Fibroblast of skin of scalp (primary cell): ENCODE data around the gene FASTK.

Experiments
- DNase-seq: peaks from one replicate; pipeline ENCODE4 v3.0.0-alpha.2; 2013

Gene FASTK

DNA sequence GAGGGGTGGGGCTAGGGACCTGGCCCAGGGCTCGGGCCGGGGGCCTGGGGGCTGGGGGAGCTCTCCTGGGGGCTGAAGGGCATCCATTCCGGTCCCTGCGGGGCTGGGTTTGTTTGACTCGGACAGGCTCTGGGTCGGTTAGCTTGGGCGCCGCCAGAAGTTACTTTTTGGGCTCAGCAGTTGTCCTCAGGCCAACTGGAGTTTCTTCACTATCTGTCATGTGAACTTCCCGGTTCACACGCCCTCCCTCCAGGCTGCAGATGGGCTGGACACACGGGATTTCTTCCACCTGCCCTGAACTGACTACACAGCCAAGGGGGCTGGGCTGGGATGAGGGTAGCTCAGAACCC lies 17.4 kb downstream of the FASTK start:
- no peak for DNase-seq

GRCh38 chr7:151062399-151063211 lies 18.0 kb downstream of the FASTK start:
- no peak for DNase-seq

DNA sequence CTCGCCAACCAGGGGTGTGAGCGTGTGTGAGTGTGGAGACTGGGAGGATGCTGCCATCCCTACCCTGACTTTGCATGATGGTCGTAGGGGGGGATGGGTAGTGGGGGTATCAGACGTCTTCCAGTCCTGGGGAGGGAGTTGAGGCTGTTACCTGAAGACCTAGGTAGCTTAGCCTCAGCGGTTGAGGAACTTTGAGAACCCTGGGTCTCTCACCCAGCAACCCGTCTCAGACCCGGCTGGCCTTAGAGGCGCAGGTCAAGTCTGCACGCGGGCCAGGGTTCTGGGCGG lies 18.6 kb downstream of the FASTK start:
- no peak for DNase-seq

DNA sequence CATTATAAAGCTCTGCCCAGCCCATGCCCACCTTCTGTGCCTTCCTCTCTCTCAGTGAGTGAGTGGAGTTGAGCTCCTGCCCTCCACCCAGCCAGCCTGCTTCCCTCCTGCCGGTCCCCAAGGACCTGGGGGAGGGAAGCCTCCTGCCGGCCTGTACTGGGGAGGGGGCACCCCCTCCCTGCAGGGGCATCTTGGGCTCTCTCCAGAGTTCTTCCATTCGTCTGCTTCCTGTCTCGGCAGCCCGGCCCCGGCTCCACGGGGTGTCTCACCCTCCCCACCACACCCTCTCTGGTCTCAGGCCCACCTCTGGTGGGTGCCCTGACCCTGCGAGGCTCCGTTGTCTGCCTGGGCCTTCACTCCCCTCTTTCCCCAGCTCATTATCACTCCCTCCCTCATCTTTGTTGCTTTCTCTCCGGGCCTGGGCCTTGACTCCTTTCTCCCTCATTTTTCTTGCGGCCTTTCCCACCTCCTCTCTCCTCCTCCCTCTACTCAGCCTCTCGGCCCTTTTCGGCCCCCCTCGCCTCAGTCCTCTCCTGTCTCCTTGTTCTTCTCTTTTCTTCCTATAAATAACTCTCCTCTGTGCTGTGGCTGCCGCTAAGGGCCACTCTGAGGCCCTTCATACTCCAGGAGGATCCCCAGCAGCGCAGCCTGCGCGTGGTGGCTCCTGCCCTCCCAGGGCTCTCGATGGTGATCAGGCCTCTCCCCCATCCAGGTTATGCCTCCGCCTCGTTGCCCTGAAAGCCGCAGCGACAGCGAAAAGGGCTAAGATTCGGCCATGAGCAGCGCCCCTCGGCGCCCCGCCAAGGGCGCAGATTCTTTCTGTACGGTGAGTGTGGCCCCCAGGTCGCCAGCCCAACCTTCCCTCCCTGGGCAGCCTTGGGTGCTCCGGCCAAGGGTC lies 19.1 kb downstream of the FASTK start:
- DNase-seq = peak; percentile 56

GRCh38 chr7:151060416-151061212 lies 20.0 kb downstream of the FASTK start:
- peak; percentile 52 for DNase-seq

GRCh38 chr7:151060113-151060415 lies 20.5 kb downstream of the FASTK start:
- DNase-seq = no peak

- DNase-seq = peak; percentile 83
Observed at GRCh38 chr7:151059367-151060112, 21.1 kb downstream of the FASTK start, which contains the start of gene SLC4A2. Gene SLC4A2 (plus strand): TSS chr7:151059589. CDS start chr7:151061988, 2,399 bp downstream.

- no peak for DNase-seq
Observed at GRCh38 chr7:151058781-151059366, 21.7 kb downstream of the FASTK start.

GRCh38 chr7:151057989-151058780 lies 22.4 kb downstream of the FASTK start:
- peak; percentile 100 for DNase-seq

DNA sequence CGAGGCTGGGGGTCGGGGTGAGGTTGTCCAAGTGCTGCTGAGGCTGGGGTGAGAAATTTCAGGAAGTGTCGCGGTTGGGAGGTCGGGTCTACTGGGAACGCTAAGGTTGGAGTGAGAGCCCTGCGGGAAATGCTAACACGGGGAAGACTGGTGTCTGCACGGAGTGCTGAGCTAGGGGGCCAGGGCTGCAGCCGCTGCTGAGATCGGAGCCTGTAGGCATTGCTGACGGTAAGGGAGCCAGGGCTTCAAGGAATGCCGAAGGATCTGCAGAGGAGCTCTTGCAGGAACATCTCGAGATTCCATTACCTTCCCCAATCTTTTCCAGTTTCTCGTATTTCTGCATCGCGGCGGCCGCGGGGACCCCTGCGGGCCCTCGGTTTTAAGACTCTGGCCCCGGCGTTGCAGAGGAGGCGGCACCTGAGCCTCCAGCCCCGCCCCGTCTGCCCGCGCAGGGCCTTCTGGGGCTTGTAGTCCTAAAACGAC lies 23.1 kb downstream of the FASTK start, which contains the start of gene CDK5:
CDK5 (minus strand) TSS at position 392 of the 483 bp plus-strand sequence; CDS start at position 343, 49 bp downstream.
- no peak for DNase-seq

DNA sequence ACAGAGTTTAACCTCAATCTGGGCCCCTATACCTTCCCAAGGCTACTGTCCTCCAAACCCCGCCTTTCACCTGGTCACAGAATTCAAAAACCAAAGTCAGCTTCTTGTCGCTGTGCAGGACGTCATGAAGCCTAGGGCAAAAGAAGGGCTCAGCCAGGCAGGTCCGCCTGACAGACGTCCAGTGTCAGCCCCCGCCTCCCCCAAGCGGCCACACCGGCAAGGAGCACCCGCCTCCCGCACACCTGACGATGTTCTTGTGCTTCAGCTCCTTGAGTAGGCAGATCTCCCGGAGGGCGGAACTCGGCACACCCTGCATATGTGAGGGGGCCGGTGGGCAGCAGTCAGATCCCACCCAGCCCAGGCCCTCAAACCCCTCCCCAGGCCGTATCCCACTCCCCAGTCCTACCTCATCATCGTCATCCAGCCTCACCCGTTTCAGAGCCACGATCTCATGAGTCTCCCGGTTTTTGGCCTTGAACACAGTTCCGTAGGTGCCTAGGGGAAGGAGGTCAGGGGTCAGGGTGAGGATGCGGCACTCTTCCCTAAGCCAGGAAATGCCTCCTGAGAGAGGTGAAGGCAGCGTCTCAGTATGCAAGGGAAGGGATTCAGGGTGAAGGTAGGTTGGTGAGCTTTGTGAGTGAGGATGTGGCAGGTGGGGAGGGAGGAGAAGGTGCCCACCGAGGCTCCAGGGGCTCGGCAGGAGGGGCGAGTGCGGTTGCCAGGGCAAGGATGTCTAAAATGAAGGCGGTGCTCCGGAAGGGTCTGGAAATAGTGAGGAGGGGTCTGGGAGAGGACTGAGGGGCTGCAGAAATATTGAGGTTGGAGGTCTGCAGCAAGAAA lies 23.7 kb downstream of the FASTK start:
- no peak for DNase-seq

DNA sequence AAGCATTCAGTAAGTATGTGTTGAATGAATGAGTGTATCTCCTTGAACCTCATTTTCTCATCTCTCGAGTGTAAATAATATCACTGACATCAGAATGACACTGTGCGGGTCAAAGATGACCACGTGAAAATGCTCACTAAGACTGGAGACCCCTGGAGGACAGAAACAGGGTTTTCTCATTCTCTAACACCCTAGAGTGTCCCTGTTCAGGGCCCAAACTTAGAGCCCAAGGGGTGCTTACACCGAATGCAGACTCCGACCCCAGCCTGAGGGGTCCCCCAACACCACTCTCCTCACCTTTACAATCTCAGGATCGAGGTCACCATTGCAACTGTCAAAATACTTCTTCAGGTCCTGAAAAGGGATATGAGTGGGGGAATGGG lies 24.3 kb downstream of the FASTK start:
- DNase-seq = no peak

DNA sequence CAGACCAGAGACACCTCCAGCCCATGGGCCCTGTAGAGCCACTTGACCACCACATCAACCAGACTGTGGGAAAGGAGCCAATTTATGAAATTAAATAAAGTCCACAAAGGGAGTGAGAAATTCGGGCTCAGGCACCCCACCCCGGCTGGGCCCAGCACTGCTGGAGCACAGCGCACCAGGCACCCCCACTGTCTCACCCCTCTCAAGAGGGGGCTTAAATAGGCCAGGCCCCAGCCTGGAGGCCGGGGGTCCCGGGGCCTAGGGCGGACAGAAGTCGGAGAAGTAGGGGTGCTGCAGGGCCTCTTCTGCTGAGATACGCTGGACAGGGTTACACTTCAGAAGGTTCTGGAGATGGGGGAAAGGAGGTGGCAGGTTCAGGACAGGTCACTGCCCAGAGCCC lies 26.9 kb downstream of the FASTK start:
- no peak for DNase-seq

- no peak for DNase-seq
Observed at GRCh38 chr7:151053096-151053495, 27.5 kb downstream of the FASTK start.

GRCh38 chr7:151051108-151051507 lies 29.5 kb downstream of the FASTK start:
- DNase-seq = peak; percentile 70

DNA sequence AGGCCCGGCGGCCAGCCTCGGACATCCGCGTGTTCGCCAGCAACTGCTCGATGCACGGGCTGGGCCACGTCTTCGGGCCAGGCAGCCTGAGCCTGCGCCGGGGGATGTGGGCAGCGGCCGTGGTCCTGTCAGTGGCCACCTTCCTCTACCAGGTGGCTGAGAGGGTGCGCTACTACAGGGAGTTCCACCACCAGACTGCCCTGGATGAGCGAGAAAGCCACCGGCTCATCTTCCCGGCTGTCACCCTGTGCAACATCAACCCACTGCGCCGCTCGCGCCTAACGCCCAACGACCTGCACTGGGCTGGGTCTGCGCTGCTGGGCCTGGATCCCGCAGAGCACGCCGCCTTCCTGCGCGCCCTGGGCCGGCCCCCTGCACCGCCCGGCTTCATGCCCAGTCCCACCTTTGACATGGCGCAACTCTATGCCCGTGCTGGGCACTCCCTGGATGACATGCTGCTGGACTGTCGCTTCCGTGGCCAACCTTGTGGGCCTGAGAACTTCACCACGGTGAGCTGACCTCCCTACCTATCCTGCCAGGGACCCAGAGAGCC lies 31.6 kb downstream of the FASTK start:
- DNase-seq = no peak

- no peak for DNase-seq
Observed at GRCh38 chr7:151047976-151048815, 32.4 kb downstream of the FASTK start, which contains the start of gene ASIC3. Gene ASIC3 (plus strand): TSS chr7:151048531. CDS start chr7:151048886, 355 bp downstream.
